NK-92 (cell line): ENCODE data around the gene SLC25A5.
"Not testable (repeated sequence)": the region's sequence is repeated elsewhere in the genome, so short reads cannot be mapped to it uniquely, and the experiment has no call there.

Experiments
- DNase-seq: peaks from one replicate; lab custom pipeline; 2025; ENCODE audit not compliant: unreplicated experiment; lab: John Stamatoyannopoulos, UW

SLC25A5 gene

DNA sequence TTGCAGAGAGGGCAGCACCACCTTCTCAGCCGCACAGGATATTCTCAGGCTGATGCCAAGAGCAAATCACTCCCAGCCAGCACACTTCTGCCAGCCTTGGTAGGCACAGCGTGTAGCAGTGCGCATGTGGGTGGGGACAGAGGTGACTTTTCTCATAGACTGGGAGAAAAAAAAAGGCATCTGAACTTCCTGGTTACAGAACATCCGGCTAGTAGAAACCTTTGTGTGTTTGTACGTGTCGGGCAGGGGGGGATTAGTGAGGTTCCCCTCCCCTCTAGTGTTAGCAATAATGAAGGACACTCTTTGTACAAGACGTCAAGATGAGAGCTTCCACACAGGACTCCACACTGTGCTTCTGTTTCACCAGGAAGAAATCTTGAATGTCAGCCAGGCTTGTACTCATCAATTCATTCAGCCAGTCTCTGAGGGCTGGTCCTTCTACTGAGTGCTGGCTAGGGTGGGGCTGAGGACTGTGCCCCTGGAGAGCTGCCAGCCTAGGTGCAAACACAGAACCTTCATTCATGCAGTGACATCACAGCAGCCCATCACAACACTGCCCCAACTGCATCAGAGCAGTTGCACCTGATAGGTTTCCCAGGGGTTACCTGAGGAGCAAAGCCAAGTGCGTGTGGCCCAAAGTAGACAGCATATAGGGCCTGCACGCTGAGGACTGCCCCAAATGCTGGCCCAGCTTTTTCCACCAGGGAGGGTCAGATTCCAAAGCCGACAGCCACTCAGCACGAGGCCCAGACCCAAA, 34.7 kb downstream of the SLC25A5 start:
- no peak for DNase-seq

DNA sequence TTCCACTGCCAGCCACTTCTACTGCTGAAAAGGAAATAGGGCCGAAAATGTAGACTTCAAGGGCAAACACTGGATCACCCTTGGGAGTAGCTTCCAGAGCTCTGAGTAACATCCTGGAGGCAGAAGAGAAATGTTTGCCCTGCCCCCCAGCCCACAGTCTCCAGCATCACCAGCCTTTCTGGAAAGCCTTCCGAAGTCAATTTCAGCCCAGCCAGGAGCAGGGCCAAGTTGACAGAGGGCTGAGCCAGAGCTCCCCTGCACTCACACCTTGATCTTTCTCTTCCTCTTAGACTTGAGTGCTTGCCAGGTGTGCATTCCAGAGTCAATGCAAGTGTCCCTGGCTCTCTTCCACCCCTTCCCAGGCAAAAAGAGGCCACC, 35.2 kb downstream of the SLC25A5 start:
- DNase-seq, result no peak

- DNase-seq, result not testable (repeated sequence)
These were observed 36.9 kb downstream of the SLC25A5 start for GRCh38 chrX:119505145-119505544.

DNA sequence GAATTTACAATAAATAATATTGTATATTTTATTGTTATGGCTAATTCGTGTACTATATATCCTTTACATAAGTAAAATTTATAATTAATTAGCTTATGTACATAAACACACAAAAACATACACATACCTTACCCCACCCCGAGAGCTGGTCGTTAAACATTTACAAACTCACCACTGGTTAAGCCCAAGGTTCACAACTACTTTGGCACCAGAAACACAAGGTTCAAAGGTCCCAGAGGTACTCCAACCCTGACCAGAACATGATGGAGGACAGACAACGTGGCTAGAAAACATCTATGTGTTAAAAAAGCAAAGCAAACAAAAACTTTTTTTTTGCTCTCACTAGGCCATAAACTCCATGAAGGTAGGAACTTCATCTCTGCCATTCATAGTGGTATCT, 37.7 kb downstream of the SLC25A5 start:
- DNase-seq, result no peak

DNA sequence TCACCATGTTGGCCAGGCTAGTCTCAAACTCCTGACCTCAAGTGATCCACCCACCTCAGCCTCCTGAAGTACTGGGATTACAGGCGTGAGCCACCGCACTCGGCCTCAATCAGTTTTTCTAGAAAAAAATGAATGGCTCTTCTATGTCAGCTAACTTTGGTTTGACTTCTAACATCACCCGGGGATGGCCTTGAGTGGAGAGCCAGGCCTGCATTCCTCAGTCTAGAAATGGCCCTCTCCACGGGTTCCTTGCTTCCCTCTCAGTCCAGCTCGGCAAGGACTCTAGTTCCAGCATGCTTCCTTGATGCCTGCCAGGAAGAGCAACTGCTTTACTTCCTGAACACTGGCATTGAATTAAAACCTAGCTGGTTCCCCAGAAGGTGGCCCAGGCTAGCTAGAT, 39.0 kb downstream of the SLC25A5 start:
- DNase-seq, result no peak

DNA sequence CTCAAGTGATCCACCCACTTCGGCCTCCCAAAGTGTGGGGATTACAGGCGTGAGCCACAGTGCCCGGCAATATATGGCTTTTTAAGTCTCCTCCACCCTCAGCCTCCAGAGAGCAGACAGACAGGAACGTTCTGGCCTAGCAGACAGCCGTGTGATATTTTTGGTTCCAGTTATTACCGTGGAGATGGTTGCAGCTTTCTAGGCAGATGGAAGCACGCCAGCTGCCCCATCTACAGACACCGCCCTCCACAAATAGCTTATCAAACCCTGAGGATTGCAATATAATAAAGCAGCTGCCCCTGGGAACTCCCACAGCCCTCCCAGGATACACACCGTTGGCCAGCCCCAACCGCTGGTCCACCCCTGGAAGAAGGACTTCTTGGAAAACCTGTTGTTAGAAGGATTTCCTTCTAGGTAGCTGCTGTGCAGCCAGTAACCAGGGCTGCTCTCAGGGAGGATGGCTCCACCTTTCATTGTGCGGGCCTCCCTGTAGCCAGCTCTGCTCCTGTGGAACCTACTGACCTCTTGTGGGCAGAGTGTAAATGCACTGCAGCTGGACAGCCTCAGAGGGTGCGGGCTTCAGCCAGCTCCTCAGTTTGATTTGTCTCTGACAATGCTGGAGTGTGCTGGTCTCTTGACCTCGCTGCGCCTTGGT, 44.0 kb downstream of the SLC25A5 start:
- DNase-seq, result no peak

- no peak for DNase-seq
These were observed 48.0 kb downstream of the SLC25A5 start for GRCh38 chrX:119516157-119516702.

DNA sequence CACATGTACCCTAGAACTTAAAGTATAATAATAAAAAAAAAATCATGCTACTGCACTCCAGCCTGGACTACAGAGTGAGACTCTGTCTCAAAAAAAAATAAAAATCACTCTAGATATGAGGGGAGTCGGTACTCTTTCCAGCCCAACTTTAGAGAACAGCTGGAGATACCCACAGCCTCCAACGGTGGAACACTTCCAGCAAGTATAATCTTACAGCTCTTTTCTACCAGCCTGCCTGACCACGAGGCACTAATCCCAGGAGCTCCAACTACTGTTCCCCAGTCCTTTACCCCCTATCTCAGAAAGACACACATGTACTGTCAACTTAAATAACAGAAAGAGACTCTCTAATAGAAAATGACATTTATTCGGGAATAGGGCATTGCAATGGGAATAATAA, 50.1 kb downstream of the SLC25A5 start:
- no peak for DNase-seq
